ENCODE results near the gene KRT72. TPM values are rescaled to one million over a fixed set of nuclear protein-coding genes. Genes with fewer than 3 reads are reported as not detected.

Gene KRT72
- total RNA-seq, 1 experiment from 2014 or later, result not detected

GRCh38 chr12:52608826-52609630 is 7.8 kb upstream of the KRT72 start:
- no peak overlapping the region for H2BK20ac ChIP-seq (ENCODE audit: low read depth, low read length, poor library complexity, severe bottlenecking)
- H3K56ac ChIP-seq (ENCODE audit: insufficient read length, low read depth, low read length), result no peak overlapping the region
- no peak overlapping the region for H4K8ac ChIP-seq (replicated peaks; ENCODE audit: insufficient read length, low read depth, low read length)
- no CpG with 5 or more reads among the region's 8 CpGs for WGBS (ENCODE audit: extremely low coverage, insufficient read length, low lambda C conversion rate)
- H4K20me1 ChIP-seq (ENCODE audit: control insufficient read depth, insufficient read depth, insufficient read length), result no peaks in the 10 kb centered on the region
- H4K5ac ChIP-seq (ENCODE audit: insufficient read length, low read depth, low read length), result no peak overlapping the region
- H3K4ac ChIP-seq (ENCODE audit: low read depth, low read length), result no peak overlapping the region
- no peaks in the 10 kb centered on the region for H3K79me2 ChIP-seq (ENCODE audit: insufficient read depth, low read length)
- Mint-ChIP-seq H3K4me1 (peaks cover 0 to 4% of the 10 kb centered on the region in 2 experiments; a peak in 2 of 4 replicates), H3K27me3 (ENCODE audit: low read depth) (peaks cover 42% of the 10 kb centered on the region), H3K27ac (peak overlapping the region in 1 of 3 experiments; percentile 20; a peak in 1 of 7 replicates), H3K36me3 (ENCODE audit: insufficient read depth in 1 of 3, low read depth in 3 of 3) (no peaks in the 10 kb centered on the region), H3K9me3 (no peaks in the 10 kb centered on the region), H3K4me3 (no peak overlapping the region)
- H2BK15ac ChIP-seq (ENCODE audit: low read depth, low read length), result no peak overlapping the region
- H3T11ph ChIP-seq (ENCODE audit: low read length), result no peak overlapping the region
- no peaks in the 10 kb centered on the region for H3K79me1 ChIP-seq (ENCODE audit: insufficient read depth, low read depth, low read length, poor library complexity, severe bottlenecking)
- H3K14ac ChIP-seq (ENCODE audit: insufficient read depth, low read length), result no peak overlapping the region
- peak; percentile 22 for DNase-seq
- no peak overlapping the region for H3K23ac ChIP-seq (ENCODE audit: insufficient read length, low read depth, low read length)
- no peak overlapping the region for H3K27ac ChIP-seq (ENCODE audit: insufficient read length, low read depth, low read length)
- no peak overlapping the region for H4K91ac ChIP-seq (ENCODE audit: insufficient read length, low read depth, low read length)
- H2BK5ac ChIP-seq (ENCODE audit: insufficient read length, low read length), result no peak overlapping the region
- no peak overlapping the region for H3K9ac ChIP-seq (ENCODE audit: extremely low read depth, insufficient read length, low read length)
- no peak overlapping the region for H2AFZ ChIP-seq (ENCODE audit: low read length)
- H3K4me2 ChIP-seq (ENCODE audit: insufficient read depth, insufficient read length, low read length), result no peak overlapping the region
- H3K18ac ChIP-seq (ENCODE audit: insufficient read length, low read depth, low read length), result no peak overlapping the region
- no peak for TF ChIP-seq CTCF (conservative IDR thresholded peaks at IDR 0.05)
- no peak overlapping the region for H2AK5ac ChIP-seq (ENCODE audit: insufficient read length, low read length)
- no peaks in the 10 kb centered on the region for H3K27me3 ChIP-seq (ENCODE audit: insufficient read depth, low read length)
- H3K23me2 ChIP-seq (ENCODE audit: insufficient read length, low read depth, low read length, poor library complexity, severe bottlenecking), result no peaks in the 10 kb centered on the region
- no peaks in the 10 kb centered on the region for H3K4me1 ChIP-seq (ENCODE audit: insufficient read depth, low read length)
- H2BK12ac ChIP-seq (ENCODE audit: insufficient read length, low read depth, low read length), result no peak overlapping the region
- H3K9me3 ChIP-seq (ENCODE audit: control insufficient read depth, low read depth, low read length), result no peaks in the 10 kb centered on the region
- H2BK120ac ChIP-seq (ENCODE audit: low read depth, low read length, poor library complexity, severe bottlenecking), result no peak overlapping the region

Measured in H9 (cell line).